ENCODE results near the gene GGT6.

Gene GGT6

GRCh38 chr17:4518901-4519300 lies 41.5 kb downstream of the GGT6 start:
- no peak overlapping the region for H3K4me3 ChIP-seq (ENCODE audit: low read depth, low read length)
- in situ Hi-C loops (cut with HindIII; ENCODE audit: low sequenced_read_pairs) = loop anchor here (10.0 kb wide), 1 partner anchor 206 kb away; no protein-coding TSS in a partner anchor

GRCh38 chr17:4516735-4517134 lies 43.6 kb downstream of the GGT6 start:
- no peak for DNase-seq (ENCODE audit: low read depth)
- in situ Hi-C loops (cut with HindIII; ENCODE audit: low sequenced_read_pairs) = loop anchor here (10.0 kb wide), 1 partner anchor 208 kb away; no protein-coding TSS in a partner anchor
- H3K4me3 ChIP-seq (ENCODE audit: low read depth, low read length) = no peak overlapping the region
- no peak for TF ChIP-seq CTCF (IDR thresholded peaks at IDR 0.05; ENCODE audit: low read depth, low read length, missing control alignments)

More at GRCh38 chr17:4518901-4519300, 41.5 kb downstream of the GGT6 start:
- no peak for TF ChIP-seq CTCF (IDR thresholded peaks at IDR 0.05; ENCODE audit: low read depth, low read length, missing control alignments)
- DNase-seq (ENCODE audit: low read depth) = no peak

GRCh38 chr17:4515501-4515900 lies 44.9 kb downstream of the GGT6 start:
- in situ Hi-C loops (cut with HindIII; ENCODE audit: low sequenced_read_pairs) = loop anchor here (10.0 kb wide), 1 partner anchor 209 kb away; no protein-coding TSS in a partner anchor
- TF ChIP-seq CTCF (IDR thresholded peaks at IDR 0.05; ENCODE audit: low read depth, low read length, missing control alignments) = no peak
- no peak for DNase-seq (ENCODE audit: low read depth)
- no peak overlapping the region for H3K4me3 ChIP-seq (ENCODE audit: low read depth, low read length)

GRCh38 chr17:4514779-4515178 lies 45.6 kb downstream of the GGT6 start:
- no peak for TF ChIP-seq CTCF (IDR thresholded peaks at IDR 0.05; ENCODE audit: low read depth, low read length, missing control alignments)
- DNase-seq (ENCODE audit: low read depth) = no peak
- no peak overlapping the region for H3K4me3 ChIP-seq (ENCODE audit: low read depth, low read length)
- in situ Hi-C loops (cut with HindIII; ENCODE audit: low sequenced_read_pairs) = loop anchor here (10.0 kb wide), 1 partner anchor 210 kb away; no protein-coding TSS in a partner anchor

- H3K4me3 ChIP-seq (ENCODE audit: low read depth, low read length) = no peak overlapping the region
- TF ChIP-seq CTCF (IDR thresholded peaks at IDR 0.05; ENCODE audit: low read depth, low read length, missing control alignments) = no peak
- DNase-seq (ENCODE audit: low read depth) = no peak
- in situ Hi-C loops (cut with HindIII; ENCODE audit: low sequenced_read_pairs) = loop anchor here (10.0 kb wide), 1 partner anchor 211 kb away; no protein-coding TSS in a partner anchor
Observed at GRCh38 chr17:4514206-4514605, 46.2 kb downstream of the GGT6 start.

- no peak overlapping the region for H3K4me3 ChIP-seq (ENCODE audit: low read depth, low read length)
- no peak for TF ChIP-seq CTCF (IDR thresholded peaks at IDR 0.05; ENCODE audit: low read depth, low read length, missing control alignments)
- in situ Hi-C loops (cut with HindIII; ENCODE audit: low sequenced_read_pairs) = loop anchor here (10.0 kb wide), 1 partner anchor 211 kb away; no protein-coding TSS in a partner anchor
- DNase-seq (ENCODE audit: low read depth) = no peak
Observed at GRCh38 chr17:4513113-4514032, 47.0 kb downstream of the GGT6 start.
